Panc1 (cell line): ENCODE results near the gene VPS33B. TPM values are rescaled to one million over a fixed set of nuclear protein-coding genes. Genes with fewer than 3 reads are reported as not detected.

Experiments
- ATAC-seq: fragments of 200-7000 bp; cut with Tn5 transposase; 2 replicates; pipeline ENCODE4 v1.9.1; 2020; ENCODE audit warnings: mild to moderate bottlenecking, moderate library complexity
- BruUV-seq: library from RNA; stranded (reverse); fragments of 400-500 nt; replicated peaks from 2 replicates; lab custom pipeline; 2021; lab: Mats Ljungman, UMichigan
- CTCF ChIA-PET: fragments of 300-600 bp; sonication (Branson Sonifier 250); formaldehyde crosslinking; loops from one replicate; lab custom pipeline; 2022; ENCODE audit warnings: antibody characterized with exemption; lab: Charles Lee
- POLR2A ChIA-PET: fragments of 300-600 bp; sonication (Branson Sonifier 250); formaldehyde crosslinking; loops from one replicate; lab custom pipeline; 2022; ENCODE audit warnings: antibody characterized with exemption; lab: Charles Lee
- DNase-seq: peaks from one replicate; pipeline ENCODE4 v3.0.0-alpha.2; 2010; ENCODE audit warnings: low read depth, low spot score
- H3K27ac ChIP-seq: 2 replicates; pipeline ENCODE4 v1.5.1; 2011; ENCODE audit warnings: mild to moderate bottlenecking, low read length, inconsistent platforms
- H3K27me3 ChIP-seq: fragments of 200-500 bp; sonication (Bioruptor generic); 2 replicates; pipeline ENCODE4 v1.6.0; 2014; ENCODE audit warnings: low read length, inconsistent platforms; ENCODE audit not compliant: control insufficient read depth, insufficient read depth
- H3K36me3 ChIP-seq: fragments of 200-500 bp; sonication (Bioruptor generic); 2 replicates; pipeline ENCODE4 v1.5.1; 2014; ENCODE audit warnings: inconsistent platforms, mild to moderate bottlenecking, low read length, moderate library complexity; ENCODE audit not compliant: control insufficient read depth, insufficient read depth
- H3K4me1 ChIP-seq: 2 replicates; pipeline ENCODE4 v1.5.1; 2011; ENCODE audit warnings: inconsistent platforms, mild to moderate bottlenecking, low read length, moderate library complexity; ENCODE audit not compliant: control insufficient read depth, insufficient read depth
- H3K4me3 ChIP-seq, 2 experiments: 2 replicates each; pipeline ENCODE4 v1.5.1; 2011 to 2012; ENCODE audit warnings: low read depth in 2 of 2, low read length in 2 of 2, mild to moderate bottlenecking in 2 of 2, inconsistent platforms in 1 of 2, moderate library complexity in 1 of 2
- H3K9me3 ChIP-seq: fragments of 200-500 bp; sonication (Bioruptor generic); 2 replicates; pipeline ENCODE4 v1.5.1; 2014; ENCODE audit warnings: low read depth, mild to moderate bottlenecking, inconsistent platforms, low read length, moderate library complexity; ENCODE audit not compliant: control insufficient read depth, insufficient read depth
- CTCF ChIP-seq: fragments of 450-650 bp; IDR thresholded peaks from 2 replicates; pipeline ENCODE4 v1.5.1; 2017; ENCODE audit warnings: mild to moderate bottlenecking
- POLR2AphosphoS5 ChIP-seq: IDR thresholded peaks from 2 replicates; pipeline ENCODE4 v1.6.1; 2012; ENCODE audit warnings: mild to moderate bottlenecking, low read depth, low read length, moderate library complexity
- SIN3A ChIP-seq: IDR thresholded peaks from 2 replicates; pipeline ENCODE4 v1.6.1; 2012; ENCODE audit warnings: low read depth, mild to moderate bottlenecking, low read length, moderate library complexity, borderline replicate concordance; ENCODE audit not compliant: insufficient read depth
- TCF7L2 ChIP-seq: IDR thresholded peaks from 2 replicates; pipeline ENCODE4 v1.6.1; 2011; ENCODE audit warnings: mild to moderate bottlenecking, low read depth, low read length, inconsistent platforms
- in situ Hi-C: cut with HindIII; loops from 2 replicates; pipeline ENCODE4 v1.10.0; 2016; ENCODE audit warnings: low sequenced_read_pairs, low pct_unique_long_range_greater_than_20kb
- intact Hi-C: fragments of 100-400 bp; cut with micrococcal nuclease; formaldehyde crosslinking; loops from one replicate; pipeline ENCODE4 v1.10.0; 2022; ENCODE audit not compliant: unreplicated experiment
- total RNA-seq: library from RNA; stranded (reverse); gene quantifications from one replicate; pipeline ENCODE4 v1.2.1, GENCODE V29; 2021; ENCODE audit not compliant: unreplicated experiment
- TF ChIP-seq, protein P1 (sequence below), 2 experiments: IDR thresholded peaks; 2 replicates each; pipeline ENCODE4 v1.6.1; 2011 to 2012; ENCODE audit warnings: low read depth in 2 of 2, control low read depth in 1 of 2, low read length in 1 of 2, mild to moderate bottlenecking in 1 of 2, moderate library complexity in 1 of 2; ENCODE audit not compliant: insufficient read depth in 1 of 2

VPS33B gene
- total RNA-seq, 1 experiment from 2014 or later = 16.3 TPM

DNA sequence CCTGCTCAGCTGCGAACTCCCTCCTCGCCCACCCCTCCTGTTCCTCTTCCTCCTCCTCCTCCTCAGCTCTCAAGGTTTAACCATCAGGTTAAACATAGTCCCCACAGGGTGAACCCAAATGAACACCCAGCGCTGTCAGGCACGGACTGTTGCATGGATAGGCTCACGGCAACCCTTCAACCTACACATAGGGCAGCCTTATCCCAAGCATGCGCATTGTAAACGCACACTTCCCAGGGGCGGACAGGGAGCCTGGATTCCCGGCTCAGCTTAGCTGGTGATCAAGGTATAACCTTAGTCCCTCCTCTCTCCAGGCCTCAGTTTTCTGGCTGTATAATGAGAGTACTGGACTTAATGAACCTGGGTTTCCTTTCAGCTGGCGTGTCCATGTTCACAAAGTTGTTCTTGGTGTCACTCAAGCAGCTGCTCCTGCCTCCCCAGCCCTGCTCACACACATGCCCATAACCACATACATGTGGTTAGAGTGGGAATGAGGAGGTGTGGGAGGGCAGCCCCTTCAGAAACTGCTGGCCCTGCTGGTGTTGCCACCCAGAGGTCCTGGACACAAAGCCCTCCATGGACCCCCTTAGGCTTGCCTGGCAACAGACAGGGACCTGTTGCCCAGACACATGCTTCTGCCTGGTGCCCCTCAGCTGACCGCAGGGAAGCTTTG, 20.9 kb upstream of the VPS33B start:
- no peak overlapping the region for H3K4me3 ChIP-seq
- DNase-seq (no peak), ATAC-seq (no peak; the same call in 1 of the 2 replicates)
- peaks cover 2% of the 10 kb centered on the region; the same call in 1 of the 2 replicates for H3K27me3 ChIP-seq
- in situ Hi-C loops (no loop called here), intact Hi-C loops (no loop called here)
- ChIA-PET POLR2A (no interaction called here), CTCF (interaction anchor here (0.8 kb wide), 1 partner anchor 10 kb away, joined by 6 read pairs; no protein-coding TSS in a partner anchor)
- BruUV-seq = no TSS peak
- no peaks in the 10 kb centered on the region for H3K9me3 ChIP-seq
- no peaks in the 10 kb centered on the region for H3K36me3 ChIP-seq
- H3K27ac ChIP-seq = no peak overlapping the region
- TF ChIP-seq SIN3A (no peak), POLR2AphosphoS5 (no peak), TCF7L2 (no peak), CTCF (no peak)
- TF ChIP-seq, protein P1, sequence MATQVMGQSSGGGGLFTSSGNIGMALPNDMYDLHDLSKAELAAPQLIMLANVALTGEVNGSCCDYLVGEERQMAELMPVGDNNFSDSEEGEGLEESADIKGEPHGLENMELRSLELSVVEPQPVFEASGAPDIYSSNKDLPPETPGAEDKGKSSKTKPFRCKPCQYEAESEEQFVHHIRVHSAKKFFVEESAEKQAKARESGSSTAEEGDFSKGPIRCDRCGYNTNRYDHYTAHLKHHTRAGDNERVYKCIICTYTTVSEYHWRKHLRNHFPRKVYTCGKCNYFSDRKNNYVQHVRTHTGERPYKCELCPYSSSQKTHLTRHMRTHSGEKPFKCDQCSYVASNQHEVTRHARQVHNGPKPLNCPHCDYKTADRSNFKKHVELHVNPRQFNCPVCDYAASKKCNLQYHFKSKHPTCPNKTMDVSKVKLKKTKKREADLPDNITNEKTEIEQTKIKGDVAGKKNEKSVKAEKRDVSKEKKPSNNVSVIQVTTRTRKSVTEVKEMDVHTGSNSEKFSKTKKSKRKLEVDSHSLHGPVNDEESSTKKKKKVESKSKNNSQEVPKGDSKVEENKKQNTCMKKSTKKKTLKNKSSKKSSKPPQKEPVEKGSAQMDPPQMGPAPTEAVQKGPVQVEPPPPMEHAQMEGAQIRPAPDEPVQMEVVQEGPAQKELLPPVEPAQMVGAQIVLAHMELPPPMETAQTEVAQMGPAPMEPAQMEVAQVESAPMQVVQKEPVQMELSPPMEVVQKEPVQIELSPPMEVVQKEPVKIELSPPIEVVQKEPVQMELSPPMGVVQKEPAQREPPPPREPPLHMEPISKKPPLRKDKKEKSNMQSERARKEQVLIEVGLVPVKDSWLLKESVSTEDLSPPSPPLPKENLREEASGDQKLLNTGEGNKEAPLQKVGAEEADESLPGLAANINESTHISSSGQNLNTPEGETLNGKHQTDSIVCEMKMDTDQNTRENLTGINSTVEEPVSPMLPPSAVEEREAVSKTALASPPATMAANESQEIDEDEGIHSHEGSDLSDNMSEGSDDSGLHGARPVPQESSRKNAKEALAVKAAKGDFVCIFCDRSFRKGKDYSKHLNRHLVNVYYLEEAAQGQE (IDR thresholded peaks at IDR 0.05; ENCODE audit: insufficient read depth in 1 of 2, low read depth in 2 of 2, low read length in 1 of 2) = no peak
- H3K4me1 ChIP-seq = no peaks in the 10 kb centered on the region

- H3K9me3 ChIP-seq = no peaks in the 10 kb centered on the region
- ChIA-PET CTCF (no interaction called here), POLR2A (no interaction called here)
- no peaks in the 10 kb centered on the region; the same call in 1 of the 2 replicates for H3K27me3 ChIP-seq
- ATAC-seq (no peak), DNase-seq (no peak)
- TF ChIP-seq CTCF (no peak), POLR2AphosphoS5 (no peak), SIN3A (no peak)
- TF ChIP-seq, protein P1 (IDR thresholded peaks at IDR 0.05; ENCODE audit: insufficient read depth in 1 of 2, low read depth in 2 of 2, low read length in 1 of 2) = no peak
- intact Hi-C loops = no loop called here
- in situ Hi-C loops = no loop called here
- no peaks in the 10 kb centered on the region for H3K4me1 ChIP-seq
- no peaks in the 10 kb centered on the region for H3K36me3 ChIP-seq
- H3K4me3 ChIP-seq = no peak overlapping the region
- no peak overlapping the region for H3K27ac ChIP-seq
- BruUV-seq = no TSS peak
These were observed 18.5 kb upstream of the VPS33B start for GRCh38 chr15:91040856-91041255.
